ENCODE data around the gene PLA2G4D.

PLA2G4D gene

DNA sequence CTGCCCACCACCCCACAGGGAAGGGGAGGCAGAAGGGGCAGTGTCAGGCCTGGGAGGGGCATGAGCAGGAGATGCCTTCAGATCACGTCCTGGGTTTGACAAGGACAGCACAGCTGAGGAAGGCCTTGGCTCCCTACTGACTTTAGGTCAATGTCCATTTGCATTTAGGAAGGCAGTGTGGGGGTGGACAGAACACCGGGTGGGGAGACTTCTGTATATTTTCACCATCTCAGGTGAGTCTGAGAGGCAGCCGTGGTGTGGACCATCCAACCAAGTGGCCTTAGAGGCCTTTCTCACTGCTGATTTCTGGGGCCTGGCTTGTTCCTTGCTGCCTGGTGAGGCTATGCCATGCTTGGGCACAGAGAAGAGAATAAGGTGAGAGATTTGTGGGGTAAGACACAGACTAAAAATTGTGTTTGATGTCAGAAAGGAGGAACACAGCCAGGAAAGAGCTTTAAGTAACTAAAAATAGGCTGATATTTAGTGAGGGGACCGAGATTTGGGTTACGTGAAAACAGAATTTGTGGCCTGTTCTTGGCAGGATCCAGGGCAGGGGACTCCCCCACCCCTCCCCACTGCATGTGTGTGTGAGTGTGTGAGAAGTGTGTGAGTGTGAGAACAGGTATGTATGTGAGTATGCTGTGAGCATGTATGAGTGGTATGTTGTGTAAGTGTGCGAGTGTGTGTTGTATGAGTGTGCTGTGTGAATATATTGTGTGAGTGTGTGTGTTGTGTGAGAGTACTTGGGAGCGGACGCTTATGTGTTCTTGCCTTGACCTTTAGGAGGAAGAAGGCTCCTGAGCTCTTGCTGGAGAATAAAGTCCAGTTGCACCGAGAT, 61.8 kb downstream of the PLA2G4D start:
- in situ Hi-C loops (cut with HindIII; ENCODE audit: low pct_unique_long_range_greater_than_20kb, low sequenced_read_pairs) = no loop called here
- TF ChIP-seq JUND (IDR thresholded peaks at IDR 0.05; ENCODE audit: low read depth) = no peak
- no peak for DNase-seq (ENCODE audit: low read depth in 1 of 2, low spot score in 1 of 2)

DNA sequence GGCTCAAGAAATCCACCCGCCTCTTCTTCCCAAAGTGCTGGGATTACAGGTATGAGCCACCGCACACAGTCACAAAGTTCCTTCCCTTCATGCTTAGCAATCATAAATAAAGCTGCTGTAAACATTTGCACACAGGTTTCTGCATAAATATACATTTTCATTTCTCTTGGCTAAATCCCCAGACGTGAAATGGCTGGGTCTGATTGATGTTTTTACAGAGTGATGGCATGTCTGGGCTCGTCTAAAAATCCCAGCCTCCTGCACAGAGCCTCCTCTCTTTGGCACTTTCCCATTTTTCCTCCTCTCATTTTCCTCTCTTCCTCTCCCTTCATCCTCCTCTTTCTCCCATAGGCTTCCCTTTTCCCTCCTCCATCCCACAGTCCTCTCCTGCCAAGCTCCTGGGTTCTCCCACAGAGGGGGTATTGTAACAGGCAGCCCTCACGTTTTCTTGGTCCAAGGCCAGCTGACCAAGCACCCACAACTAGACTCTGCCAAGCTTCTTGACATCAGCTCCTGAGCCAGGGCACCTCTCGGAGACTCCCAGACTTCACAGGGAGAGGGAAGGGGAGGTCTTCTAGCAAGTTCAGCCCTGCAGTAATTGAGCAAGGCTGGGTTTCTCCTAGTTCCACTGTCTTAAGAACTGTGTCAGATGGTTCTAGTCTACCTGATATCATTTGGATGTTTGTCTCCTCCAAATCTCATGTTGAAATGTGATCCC, 63.0 kb downstream of the PLA2G4D start:
- no peak for DNase-seq (ENCODE audit: low read depth in 1 of 2, low spot score in 1 of 2)
- TF ChIP-seq JUND (IDR thresholded peaks at IDR 0.05; ENCODE audit: low read depth) = no peak
- in situ Hi-C loops (cut with HindIII; ENCODE audit: low pct_unique_long_range_greater_than_20kb, low sequenced_read_pairs) = no loop called here

DNA sequence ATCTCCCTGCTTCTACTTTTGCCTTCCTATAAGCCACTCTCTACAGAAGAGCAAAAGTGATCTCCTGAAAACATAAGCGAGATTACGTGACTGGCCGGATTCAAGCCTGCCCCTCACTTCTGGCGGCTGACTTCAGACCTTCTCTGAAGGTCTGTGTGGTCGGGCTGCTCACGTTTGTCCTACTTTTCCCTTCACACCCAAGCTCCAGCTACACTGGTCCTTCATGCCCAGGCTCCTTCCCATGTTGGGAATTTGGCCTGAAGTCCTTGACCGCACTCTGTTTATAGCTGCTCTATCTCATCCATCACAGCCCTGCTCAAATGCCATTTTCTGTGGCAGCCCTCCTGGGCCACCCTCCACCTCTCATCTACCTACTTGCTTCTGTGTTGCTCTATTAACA, 66.8 kb downstream of the PLA2G4D start:
- no peak for TF ChIP-seq JUND (IDR thresholded peaks at IDR 0.05; ENCODE audit: low read depth)
- no peak for DNase-seq (ENCODE audit: low read depth in 1 of 2, low spot score in 1 of 2)
- in situ Hi-C loops (cut with HindIII; ENCODE audit: low pct_unique_long_range_greater_than_20kb, low sequenced_read_pairs) = no loop called here

DNA sequence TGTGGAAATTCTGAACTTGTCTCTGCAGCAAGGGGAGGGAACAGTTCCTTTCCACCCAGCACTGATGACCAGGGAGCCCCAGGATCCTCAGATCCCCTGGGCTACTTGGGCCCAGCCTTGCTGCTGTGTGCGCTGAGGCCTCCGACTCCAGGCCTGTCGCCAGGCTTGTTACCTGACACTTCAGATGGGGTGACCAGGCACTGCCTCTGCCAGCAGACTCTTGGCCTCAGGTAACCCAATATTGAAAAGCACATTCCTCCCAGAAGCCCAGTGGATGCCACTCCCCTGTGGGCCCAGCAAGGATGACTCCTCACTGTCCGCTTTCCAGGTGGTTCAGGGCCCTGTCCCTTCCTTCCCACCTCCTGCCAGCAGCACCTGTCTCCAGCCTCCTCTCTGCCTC, 70.1 kb downstream of the PLA2G4D start:
- peak in 1 of 2 experiments; percentile 24 for DNase-seq (ENCODE audit: low read depth in 1 of 2, low spot score in 1 of 2)
- TF ChIP-seq JUND (IDR thresholded peaks at IDR 0.05; ENCODE audit: low read depth) = no peak
- in situ Hi-C loops (cut with HindIII; ENCODE audit: low pct_unique_long_range_greater_than_20kb, low sequenced_read_pairs) = no loop called here

DNA sequence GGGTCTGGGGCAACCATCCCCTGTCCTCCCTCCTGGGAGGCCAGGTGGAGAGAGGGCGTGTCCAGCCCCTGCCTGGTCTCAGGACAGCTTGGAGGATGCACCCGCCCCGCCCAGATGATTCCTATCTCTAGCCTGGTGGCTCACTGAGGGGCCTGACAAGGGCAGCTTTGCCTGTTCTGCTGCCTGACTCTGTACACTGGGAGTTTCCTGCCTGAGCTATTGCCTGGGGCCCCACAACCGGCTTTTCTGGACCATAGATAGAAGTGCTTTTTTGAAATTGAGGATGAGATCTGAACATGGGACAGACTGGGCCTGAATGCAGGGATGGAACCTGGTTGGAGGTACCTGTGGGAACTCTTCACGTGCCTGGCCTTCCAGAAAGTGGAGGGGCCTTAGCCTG, 72.8 kb downstream of the PLA2G4D start:
- in situ Hi-C loops (cut with HindIII; ENCODE audit: low pct_unique_long_range_greater_than_20kb, low sequenced_read_pairs) = no loop called here
- no peak for TF ChIP-seq JUND (IDR thresholded peaks at IDR 0.05; ENCODE audit: low read depth)
- no peak for DNase-seq (ENCODE audit: low read depth in 1 of 2, low spot score in 1 of 2)

DNA sequence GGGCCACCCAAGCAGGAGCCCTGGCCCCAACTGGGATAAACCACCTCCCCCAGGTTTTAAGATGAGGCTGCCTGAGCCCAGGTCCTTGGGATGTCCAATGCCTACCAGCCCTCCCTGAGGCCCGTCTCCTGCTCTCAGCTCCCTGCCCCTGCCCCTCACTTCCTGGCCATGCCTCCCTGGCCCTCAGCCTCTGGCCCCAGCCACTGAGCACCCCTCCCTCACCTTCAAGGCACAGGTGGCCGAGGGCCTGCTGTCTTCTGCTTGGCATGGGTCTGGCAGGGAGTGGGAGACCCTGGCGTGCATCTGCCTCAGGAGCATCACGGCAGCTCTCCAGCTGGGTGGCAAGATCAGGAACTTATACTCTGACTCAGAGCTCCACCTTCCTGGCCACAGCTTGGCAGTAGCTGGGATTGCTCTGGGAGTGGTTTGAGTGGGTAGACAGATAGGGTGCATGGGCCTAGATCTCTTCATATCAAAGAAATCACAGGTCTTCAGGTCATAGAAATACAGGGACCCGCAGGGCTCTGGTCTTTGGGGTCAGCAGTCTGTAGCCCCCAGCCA, 73.6 kb downstream of the PLA2G4D start, which contains the start of gene PLA2G4E:
Gene PLA2G4E, minus strand, starts transcription at position 330 of the 561 bp plus-strand sequence. Its CDS starts 12 bp downstream, at position 318.
- no peak for DNase-seq (ENCODE audit: low read depth in 1 of 2, low spot score in 1 of 2)
- in situ Hi-C loops (cut with HindIII; ENCODE audit: low pct_unique_long_range_greater_than_20kb, low sequenced_read_pairs) = no loop called here
- TF ChIP-seq JUND (IDR thresholded peaks at IDR 0.05; ENCODE audit: low read depth) = no peak

DNA sequence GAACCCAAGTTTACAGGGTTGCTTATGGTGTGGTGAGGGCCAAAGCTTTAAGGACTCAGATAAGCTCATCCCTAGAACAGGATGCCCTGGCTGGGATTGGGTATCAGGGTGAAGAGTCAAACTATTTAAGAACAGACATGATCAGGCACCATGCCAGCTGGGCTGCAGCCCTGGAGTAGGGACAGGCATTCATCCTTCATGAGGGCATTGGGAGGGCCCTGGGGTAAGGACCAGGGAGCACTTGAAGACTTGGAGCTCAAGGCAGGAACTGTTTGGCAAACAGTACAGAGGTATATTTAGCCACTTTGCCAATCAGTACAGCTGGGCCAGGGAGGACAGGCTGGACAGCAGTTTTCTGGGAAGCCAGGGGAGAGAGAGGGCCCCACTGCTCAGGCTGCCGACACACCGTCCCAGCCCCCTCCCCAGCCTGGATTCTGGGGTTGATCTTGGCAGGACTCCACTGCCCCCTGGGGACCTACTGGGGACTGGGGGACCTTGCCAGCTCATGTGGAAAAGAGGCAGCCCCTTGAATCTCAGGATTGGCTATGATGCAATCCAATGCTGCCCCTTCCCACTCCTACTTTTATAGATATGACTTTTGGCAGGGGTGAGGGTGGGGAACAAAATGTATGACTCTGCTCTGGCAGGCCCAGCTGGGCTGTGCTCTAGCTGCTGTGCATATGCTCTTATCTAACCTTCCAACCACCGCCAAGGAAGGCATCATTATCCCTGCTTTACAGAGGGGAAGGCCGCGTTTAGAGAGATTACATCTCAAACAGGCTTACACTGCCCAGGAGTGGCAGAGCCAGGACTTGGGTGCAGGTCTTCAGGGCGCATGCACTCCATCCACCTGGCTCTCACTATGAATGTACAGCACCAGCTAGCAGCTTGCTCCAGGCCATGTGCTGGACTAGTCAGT, 75.8 kb downstream of the PLA2G4D start:
- DNase-seq (ENCODE audit: low read depth in 1 of 2, low spot score in 1 of 2) = no peak

More for the DNA sequence above, 75.8 kb downstream of the PLA2G4D start:
- in situ Hi-C loops (cut with HindIII; ENCODE audit: low pct_unique_long_range_greater_than_20kb, low sequenced_read_pairs) = no loop called here
- no peak for TF ChIP-seq JUND (IDR thresholded peaks at IDR 0.05; ENCODE audit: low read depth)
